GM12878 (cell line): ENCODE measurements around the gene HMOX2.

Source experiments
- POLR2A ChIP-seq: IDR thresholded peaks from 2 replicates; pipeline ENCODE4 v1.6.1; 2011; ENCODE audit warnings: low read depth, mild to moderate bottlenecking, low read length
- ZNF207 ChIP-seq: fragments of 450-650 bp; IDR thresholded peaks from 2 replicates; pipeline ENCODE4 v1.6.1; 2014; ENCODE audit warnings: antibody characterized with exemption, mild to moderate bottlenecking, borderline replicate concordance
- TF ChIP-seq, protein P1 (sequence below), 3 experiments: IDR thresholded peaks in 2 of 3; conservative IDR thresholded peaks in 1 of 3; 2 replicates each; pipeline ENCODE4 v1.5.1; 2011; ENCODE audit warnings: low read depth in 3 of 3, low read length in 3 of 3, mild to moderate bottlenecking in 3 of 3, control low read depth in 2 of 3, moderate library complexity in 2 of 3, inconsistent platforms in 1 of 3, mixed read lengths in 1 of 3; ENCODE audit not compliant: control insufficient read depth in 2 of 3, insufficient read depth in 1 of 3; ENCODE audit errors: extremely low read depth in 1 of 3

DNA sequence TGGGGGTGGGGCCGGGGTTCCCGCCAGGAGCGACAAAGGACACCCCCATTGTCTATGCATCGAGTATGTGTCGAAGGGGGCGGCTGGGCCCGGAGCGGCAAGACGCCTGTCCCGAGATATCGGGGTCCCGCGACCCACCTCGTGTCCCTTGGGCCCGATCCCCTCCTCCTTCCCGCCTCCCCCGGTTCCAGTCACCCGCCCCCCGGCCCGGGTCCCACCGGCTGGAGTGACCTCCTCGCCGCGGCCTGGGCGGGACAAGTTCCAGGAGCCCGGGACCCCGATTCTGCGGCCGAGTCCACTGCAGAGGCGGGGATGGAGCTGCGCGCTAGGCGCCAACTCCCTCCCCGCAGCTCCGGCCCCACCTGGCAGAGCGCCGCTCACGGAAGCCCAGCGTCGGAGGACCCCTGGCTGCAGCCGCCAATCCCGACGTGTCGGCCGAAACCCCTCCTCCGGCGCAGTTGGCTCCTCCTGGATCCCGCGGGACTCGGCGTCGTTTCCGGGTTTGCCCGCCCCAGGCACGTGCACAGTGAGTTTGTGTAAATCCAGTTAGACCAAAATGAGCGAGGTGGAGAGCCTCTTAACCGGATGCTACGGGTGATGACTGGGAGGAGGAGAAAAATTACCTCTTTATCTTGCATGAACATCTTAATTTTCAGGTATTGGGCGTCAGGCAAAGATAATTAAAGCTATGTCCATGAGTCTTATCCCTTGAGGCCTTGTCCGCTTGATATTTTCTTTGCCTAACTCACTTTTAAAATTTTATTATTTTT is 1.8 kb upstream of the HMOX2 start, which contains the start of gene NMRAL1:
- TF ChIP-seq ZNF207, result no peak
- peak; percentile 92 for TF ChIP-seq POLR2A
- TF ChIP-seq, protein P1, sequence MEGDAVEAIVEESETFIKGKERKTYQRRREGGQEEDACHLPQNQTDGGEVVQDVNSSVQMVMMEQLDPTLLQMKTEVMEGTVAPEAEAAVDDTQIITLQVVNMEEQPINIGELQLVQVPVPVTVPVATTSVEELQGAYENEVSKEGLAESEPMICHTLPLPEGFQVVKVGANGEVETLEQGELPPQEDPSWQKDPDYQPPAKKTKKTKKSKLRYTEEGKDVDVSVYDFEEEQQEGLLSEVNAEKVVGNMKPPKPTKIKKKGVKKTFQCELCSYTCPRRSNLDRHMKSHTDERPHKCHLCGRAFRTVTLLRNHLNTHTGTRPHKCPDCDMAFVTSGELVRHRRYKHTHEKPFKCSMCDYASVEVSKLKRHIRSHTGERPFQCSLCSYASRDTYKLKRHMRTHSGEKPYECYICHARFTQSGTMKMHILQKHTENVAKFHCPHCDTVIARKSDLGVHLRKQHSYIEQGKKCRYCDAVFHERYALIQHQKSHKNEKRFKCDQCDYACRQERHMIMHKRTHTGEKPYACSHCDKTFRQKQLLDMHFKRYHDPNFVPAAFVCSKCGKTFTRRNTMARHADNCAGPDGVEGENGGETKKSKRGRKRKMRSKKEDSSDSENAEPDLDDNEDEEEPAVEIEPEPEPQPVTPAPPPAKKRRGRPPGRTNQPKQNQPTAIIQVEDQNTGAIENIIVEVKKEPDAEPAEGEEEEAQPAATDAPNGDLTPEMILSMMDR (IDR thresholded peaks at IDR 0.05 in 2 of 3, conservative IDR thresholded peaks at IDR 0.05 in 1 of 3; ENCODE audit: control insufficient read depth in 2 of 3, extremely low read depth in 1 of 3, insufficient read depth in 1 of 3, low read depth in 3 of 3, low read length in 3 of 3), result no peak; a peak in 1 of 6 replicates
